Nephron (organoid): ENCODE results near the gene PLBD2.

Experiments used
- H3K27ac Mint-ChIP-seq, 3 experiments: 2 replicates each; pipeline ENCODE4 v1.8.0; 2020; ENCODE audit warnings: mixed read lengths in 3 of 3, mild to moderate bottlenecking in 2 of 3, moderate library complexity in 1 of 3
- H3K27me3 Mint-ChIP-seq: 2 replicates; pipeline ENCODE4 v1.8.0; 2021; ENCODE audit warnings: low read depth, mild to moderate bottlenecking, moderate library complexity, mixed read lengths
- H3K36me3 Mint-ChIP-seq: 2 replicates; pipeline ENCODE4 v1.8.0; 2020; ENCODE audit warnings: low read depth, mixed read lengths
- H3K4me1 Mint-ChIP-seq: 2 replicates; pipeline ENCODE4 v1.8.0; 2020; ENCODE audit warnings: mixed read lengths
- H3K4me3 Mint-ChIP-seq, 3 experiments: 2 replicates each; pipeline ENCODE4 v1.8.0; 2020; ENCODE audit warnings: mild to moderate bottlenecking in 3 of 3, mixed read lengths in 3 of 3, moderate library complexity in 2 of 3
- H3K9me3 Mint-ChIP-seq: 2 replicates; pipeline ENCODE4 v1.8.0; 2020; ENCODE audit warnings: mixed read lengths
- CTCF ChIP-seq, 3 experiments: fragments of 200-600 bp; sonication (generic); IDR thresholded peaks; one replicate each; pipeline ENCODE4 v1.5.0; 2021; ENCODE audit warnings: antibody characterized with exemption in 3 of 3; ENCODE audit not compliant: unreplicated experiment in 3 of 3

Gene PLBD2

DNA sequence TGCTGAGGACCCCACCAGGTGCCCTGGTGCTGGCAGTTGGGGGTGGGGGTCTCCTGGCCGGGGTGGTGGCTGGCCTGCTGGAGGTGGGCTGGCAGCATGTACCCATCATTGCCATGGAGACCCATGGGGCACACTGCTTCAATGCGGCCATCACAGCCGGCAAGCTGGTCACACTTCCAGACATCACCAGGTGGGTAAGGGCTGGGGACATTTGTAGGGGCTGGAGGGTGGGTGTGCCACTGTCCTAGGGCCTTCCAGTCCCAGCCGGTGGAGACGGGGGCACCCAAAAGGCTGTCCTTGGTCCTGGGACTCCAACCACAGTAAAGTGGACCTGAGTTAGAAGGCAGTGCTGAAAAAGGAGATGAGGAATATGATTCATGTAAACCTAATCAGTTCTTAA is 77.0 kb downstream of the PLBD2 start:
- H3K9me3 Mint-ChIP-seq: no peaks in the 10 kb centered on the region
- peaks cover 6% of the 10 kb centered on the region for H3K27me3 Mint-ChIP-seq
- TF ChIP-seq CTCF (IDR thresholded peaks at IDR 0.05; ENCODE audit: unreplicated experiment in 3 of 3): no peak
- no peak overlapping the region for H3K4me3 Mint-ChIP-seq
- no peak overlapping the region for H3K27ac Mint-ChIP-seq
- H3K4me1 Mint-ChIP-seq: no peaks in the 10 kb centered on the region
- H3K36me3 Mint-ChIP-seq: no peaks in the 10 kb centered on the region

- Mint-ChIP-seq H3K4me3 (no peak overlapping the region), H3K27ac (no peak overlapping the region), H3K9me3 (no peaks in the 10 kb centered on the region), H3K36me3 (no peaks in the 10 kb centered on the region), H3K4me1 (no peaks in the 10 kb centered on the region), H3K27me3 (peaks cover 3% of the 10 kb centered on the region)
- TF ChIP-seq CTCF (IDR thresholded peaks at IDR 0.05; ENCODE audit: unreplicated experiment in 3 of 3): no peak
Observed at GRCh38 chr12:113436586-113436985, 78.2 kb downstream of the PLBD2 start.

- Mint-ChIP-seq H3K27me3 (peaks cover 6% of the 10 kb centered on the region), H3K36me3 (no peaks in the 10 kb centered on the region), H3K4me1 (no peaks in the 10 kb centered on the region), H3K9me3 (no peaks in the 10 kb centered on the region), H3K4me3 (no peak overlapping the region), H3K27ac (no peak overlapping the region)
- no peak for TF ChIP-seq CTCF (IDR thresholded peaks at IDR 0.05; ENCODE audit: unreplicated experiment in 3 of 3)
Observed at GRCh38 chr12:113436993-113437728, 78.8 kb downstream of the PLBD2 start.

GRCh38 chr12:113437729-113438100 is 79.3 kb downstream of the PLBD2 start:
- no peaks in the 10 kb centered on the region for H3K4me1 Mint-ChIP-seq
- no peaks in the 10 kb centered on the region for H3K36me3 Mint-ChIP-seq
- H3K9me3 Mint-ChIP-seq: no peaks in the 10 kb centered on the region
- TF ChIP-seq CTCF (IDR thresholded peaks at IDR 0.05; ENCODE audit: unreplicated experiment in 3 of 3): no peak
- H3K27me3 Mint-ChIP-seq: peaks cover 6% of the 10 kb centered on the region
- no peak overlapping the region for H3K27ac Mint-ChIP-seq
- no peak overlapping the region for H3K4me3 Mint-ChIP-seq

DNA sequence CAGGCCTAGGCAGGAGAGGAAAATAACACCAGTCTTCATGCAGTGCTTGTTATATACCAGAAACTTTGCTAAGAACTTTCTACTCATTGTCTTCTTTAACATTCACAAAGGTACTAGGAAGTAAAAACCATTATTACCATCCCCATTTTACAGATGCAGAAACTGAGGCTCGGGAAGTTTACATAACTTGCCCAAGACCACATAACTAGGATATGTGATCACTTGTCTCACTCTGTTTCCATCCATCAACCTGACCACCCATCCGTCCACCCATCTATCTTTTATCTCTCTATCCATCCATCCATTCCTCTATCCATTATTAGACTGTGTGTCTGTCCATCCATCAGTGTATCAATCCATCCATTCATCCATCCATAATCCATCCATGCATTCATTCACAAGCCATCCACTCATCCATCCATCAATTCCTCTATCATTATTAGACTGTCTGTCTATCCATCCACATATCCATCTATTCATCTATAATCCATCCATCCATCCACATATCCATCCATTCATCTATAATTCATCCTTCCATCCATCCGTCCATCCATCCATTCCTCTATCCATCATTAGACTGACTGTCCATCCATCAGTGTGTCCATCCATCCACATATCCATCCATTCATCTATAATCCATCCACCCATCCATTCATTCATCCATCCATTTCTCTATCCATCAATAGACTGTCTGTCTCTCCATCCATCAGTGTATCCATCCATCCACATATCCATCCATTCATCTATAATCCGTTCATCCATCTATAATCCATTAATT is 80.3 kb downstream of the PLBD2 start:
- Mint-ChIP-seq H3K27me3 (peaks cover 12% of the 10 kb centered on the region), H3K36me3 (no peaks in the 10 kb centered on the region), H3K27ac (no peak overlapping the region), H3K4me3 (no peak overlapping the region), H3K9me3 (no peaks in the 10 kb centered on the region), H3K4me1 (no peaks in the 10 kb centered on the region)
- TF ChIP-seq CTCF (IDR thresholded peaks at IDR 0.05; ENCODE audit: unreplicated experiment in 3 of 3): no peak

GRCh38 chr12:113439301-113439597 is 80.9 kb downstream of the PLBD2 start:
- Mint-ChIP-seq H3K4me1 (no peaks in the 10 kb centered on the region), H3K9me3 (no peaks in the 10 kb centered on the region), H3K27ac (no peak overlapping the region), H3K4me3 (no peak overlapping the region), H3K36me3 (no peaks in the 10 kb centered on the region), H3K27me3 (peaks cover 17% of the 10 kb centered on the region)
- TF ChIP-seq CTCF (IDR thresholded peaks at IDR 0.05; ENCODE audit: unreplicated experiment in 3 of 3): no peak
